ENCODE data around the gene FAM3C. TPM values are rescaled to one million over a fixed set of nuclear protein-coding genes. Genes with fewer than 3 reads are reported as not detected.

Gene FAM3C
- total and polyA plus RNA-seq, 4 donors = 16.5 to 32.3 (median 22.5) TPM

DNA sequence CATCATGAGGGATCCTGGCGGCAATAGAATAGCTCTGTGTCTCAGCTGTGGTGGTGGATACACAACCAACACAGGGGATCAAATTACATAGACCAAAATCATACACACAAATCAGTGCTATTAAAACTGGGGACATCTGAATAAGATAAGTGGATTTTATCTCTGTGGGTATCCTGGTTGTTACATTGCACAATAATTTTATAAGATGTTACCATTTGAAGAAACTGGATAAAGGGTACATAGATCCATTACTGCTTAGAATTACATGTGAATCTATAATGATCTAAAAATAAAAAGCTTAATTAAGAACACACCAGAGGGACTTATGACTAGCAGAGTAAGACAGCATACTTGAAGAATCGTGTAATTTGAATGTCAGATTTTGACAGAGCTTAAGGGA is 8.2 kb upstream of the FAM3C start:
- Histone ChIP-seq H3K4me1 (ENCODE audit: control insufficient read depth in 4 of 4, insufficient read depth in 4 of 4, low read length in 3 of 4) (no peaks in the 10 kb centered on the region), H3K9ac (ENCODE audit: low read depth in 1 of 2, low read length in 2 of 2) (no peak overlapping the region), H3K27me3 (ENCODE audit: control insufficient read depth in 4 of 4, insufficient read depth in 4 of 4, low read length in 3 of 4) (no peaks in the 10 kb centered on the region), H3K9me3 (ENCODE audit: control insufficient read depth in 4 of 4, low read length in 3 of 4) (no peaks in the 10 kb centered on the region), H3K36me3 (ENCODE audit: control insufficient read depth in 4 of 4, insufficient read depth in 3 of 4, low read depth in 1 of 4, low read length in 3 of 4) (no peaks in the 10 kb centered on the region), H3K27ac (ENCODE audit: low read depth in 1 of 2, low read length in 2 of 2) (no peak overlapping the region), H3K4me3 (ENCODE audit: low read depth in 1 of 3, low read length in 3 of 3) (no peak overlapping the region)
- TF ChIP-seq, protein P1, sequence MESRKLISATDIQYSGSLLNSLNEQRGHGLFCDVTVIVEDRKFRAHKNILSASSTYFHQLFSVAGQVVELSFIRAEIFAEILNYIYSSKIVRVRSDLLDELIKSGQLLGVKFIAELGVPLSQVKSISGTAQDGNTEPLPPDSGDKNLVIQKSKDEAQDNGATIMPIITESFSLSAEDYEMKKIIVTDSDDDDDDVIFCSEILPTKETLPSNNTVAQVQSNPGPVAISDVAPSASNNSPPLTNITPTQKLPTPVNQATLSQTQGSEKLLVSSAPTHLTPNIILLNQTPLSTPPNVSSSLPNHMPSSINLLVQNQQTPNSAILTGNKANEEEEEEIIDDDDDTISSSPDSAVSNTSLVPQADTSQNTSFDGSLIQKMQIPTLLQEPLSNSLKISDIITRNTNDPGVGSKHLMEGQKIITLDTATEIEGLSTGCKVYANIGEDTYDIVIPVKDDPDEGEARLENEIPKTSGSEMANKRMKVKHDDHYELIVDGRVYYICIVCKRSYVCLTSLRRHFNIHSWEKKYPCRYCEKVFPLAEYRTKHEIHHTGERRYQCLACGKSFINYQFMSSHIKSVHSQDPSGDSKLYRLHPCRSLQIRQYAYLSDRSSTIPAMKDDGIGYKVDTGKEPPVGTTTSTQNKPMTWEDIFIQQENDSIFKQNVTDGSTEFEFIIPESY (IDR thresholded peaks at IDR 0.05) = no peak
- TF ChIP-seq JUND (IDR thresholded peaks at IDR 0.05) = no peak
- TF ChIP-seq FOXA1 (IDR thresholded peaks at IDR 0.05) = no peak
- 90% methylated on average over 2 of the region's 2 CpGs for whole genome bisulfite sequencing
- no peak for DNase-seq (ENCODE audit: low spot score)

- Histone ChIP-seq H3K27ac (ENCODE audit: low read depth in 1 of 2, low read length in 2 of 2) (no peak overlapping the region), H3K4me1 (ENCODE audit: control insufficient read depth in 4 of 4, insufficient read depth in 4 of 4, low read length in 3 of 4) (peaks cover 0 to 5% (median under 1%) of the 10 kb centered on the region in 4 donors), H3K4me3 (ENCODE audit: low read depth in 1 of 3, low read length in 3 of 3) (no peak overlapping the region), H3K27me3 (ENCODE audit: control insufficient read depth in 4 of 4, insufficient read depth in 4 of 4, low read length in 3 of 4) (no peaks in the 10 kb centered on the region), H3K9ac (ENCODE audit: low read depth in 1 of 2, low read length in 2 of 2) (no peak overlapping the region), H3K9me3 (ENCODE audit: control insufficient read depth in 4 of 4, low read length in 3 of 4) (no peaks in the 10 kb centered on the region), H3K36me3 (ENCODE audit: control insufficient read depth in 4 of 4, insufficient read depth in 3 of 4, low read depth in 1 of 4, low read length in 3 of 4) (no peaks in the 10 kb centered on the region)
- 85% methylated on average over 1 of the region's 1 CpG for WGBS
- DNase-seq (ENCODE audit: low spot score) = no peak
- TF ChIP-seq TAF1 (conservative IDR thresholded peaks at IDR 0.05) = no peak
- TF ChIP-seq JUND (IDR thresholded peaks at IDR 0.05) = no peak
- TF ChIP-seq MAX (IDR thresholded peaks at IDR 0.05) = no peak
- no peak for TF ChIP-seq HNF4A (conservative IDR thresholded peaks at IDR 0.05)
- TF ChIP-seq FOXA2 (IDR thresholded peaks at IDR 0.05) = no peak
- TF ChIP-seq GABPA (IDR thresholded peaks at IDR 0.05 in 1 of 2, conservative IDR thresholded peaks at IDR 0.05 in 1 of 2) = no peak
- TF ChIP-seq EGR1 (IDR thresholded peaks at IDR 0.05; ENCODE audit: low read depth in 2 of 2) = no peak
- no peak for TF ChIP-seq CTCF (IDR thresholded peaks at IDR 0.05; ENCODE audit: low read depth, low read length, missing input control)
- no peak for TF ChIP-seq YY1 (IDR thresholded peaks at IDR 0.05)
- no peak for TF ChIP-seq SP1 (IDR thresholded peaks at IDR 0.05)
- TF ChIP-seq NR2F2 (IDR thresholded peaks at IDR 0.05) = no peak
Measured at GRCh38 chr7:121402701-121403100, 6.6 kb upstream of the FAM3C start.

DNA sequence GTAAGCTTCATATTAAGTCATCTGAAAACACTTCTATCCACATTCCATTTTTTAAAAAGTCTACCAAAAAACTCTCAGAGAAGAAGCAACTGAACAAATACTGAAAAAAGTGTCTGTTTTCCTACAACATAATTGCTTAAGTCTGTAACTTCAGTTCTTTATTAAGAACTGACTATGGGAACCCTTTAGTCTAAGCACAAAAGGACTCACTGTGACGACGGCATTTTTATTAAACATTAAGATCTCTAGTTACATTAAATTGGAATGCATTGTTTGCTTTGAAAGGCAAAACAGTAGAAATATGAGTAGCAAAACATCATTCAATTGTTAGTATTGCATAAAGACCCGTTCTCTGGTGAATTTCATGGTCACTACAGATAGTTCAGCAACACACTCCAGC is 5.8 kb upstream of the FAM3C start:
- H3K36me3 ChIP-seq (ENCODE audit: control insufficient read depth in 4 of 4, insufficient read depth in 3 of 4, low read depth in 1 of 4, low read length in 3 of 4) = no peaks in the 10 kb centered on the region
- no peaks in the 10 kb centered on the region for H3K9me3 ChIP-seq (ENCODE audit: control insufficient read depth in 4 of 4, low read length in 3 of 4)
- H3K27ac ChIP-seq (ENCODE audit: low read depth in 1 of 2, low read length in 2 of 2) = no peak overlapping the region
- no peak for DNase-seq (ENCODE audit: low spot score)
- no peak overlapping the region for H3K4me3 ChIP-seq (ENCODE audit: low read depth in 1 of 3, low read length in 3 of 3)
- WGBS = 91% methylated on average over 3 of the region's 3 CpGs
- H3K27me3 ChIP-seq (ENCODE audit: control insufficient read depth in 4 of 4, insufficient read depth in 4 of 4, low read length in 3 of 4) = no peaks in the 10 kb centered on the region
- peaks cover 0 to 12% (median 2%) of the 10 kb centered on the region in 4 donors for H3K4me1 ChIP-seq (ENCODE audit: control insufficient read depth in 4 of 4, insufficient read depth in 4 of 4, low read length in 3 of 4)
- H3K9ac ChIP-seq (ENCODE audit: low read depth in 1 of 2, low read length in 2 of 2) = no peak overlapping the region
- no peak for TF ChIP-seq HNF4G (IDR thresholded peaks at IDR 0.05)
- no peak for TF ChIP-seq SP1 (IDR thresholded peaks at IDR 0.05)
- no peak for TF ChIP-seq REST (IDR thresholded peaks at IDR 0.05)
- no peak for TF ChIP-seq FOXA2 (IDR thresholded peaks at IDR 0.05)
- no peak for TF ChIP-seq RAD21 (IDR thresholded peaks at IDR 0.05)
- TF ChIP-seq GABPA (IDR thresholded peaks at IDR 0.05 in 1 of 2, conservative IDR thresholded peaks at IDR 0.05 in 1 of 2) = no peak
- no peak for TF ChIP-seq EGR1 (IDR thresholded peaks at IDR 0.05; ENCODE audit: low read depth in 2 of 2)
- TF ChIP-seq MAX (IDR thresholded peaks at IDR 0.05) = no peak
- no peak for TF ChIP-seq JUND (IDR thresholded peaks at IDR 0.05)
- TF ChIP-seq, protein P2, sequence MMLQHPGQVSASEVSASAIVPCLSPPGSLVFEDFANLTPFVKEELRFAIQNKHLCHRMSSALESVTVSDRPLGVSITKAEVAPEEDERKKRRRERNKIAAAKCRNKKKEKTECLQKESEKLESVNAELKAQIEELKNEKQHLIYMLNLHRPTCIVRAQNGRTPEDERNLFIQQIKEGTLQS (IDR thresholded peaks at IDR 0.05) = no peak
- TF ChIP-seq FOXA1 (IDR thresholded peaks at IDR 0.05) = no peak
- TF ChIP-seq NR2F2 (IDR thresholded peaks at IDR 0.05) = no peak
- no peak for TF ChIP-seq TAF1 (conservative IDR thresholded peaks at IDR 0.05)
- TF ChIP-seq, protein P1 (IDR thresholded peaks at IDR 0.05) = no peak
- no peak for TF ChIP-seq HNF4A (conservative IDR thresholded peaks at IDR 0.05)
